HepG2 (cell line): ENCODE measurements around the gene ARMH3. TPM values are rescaled to one million over a fixed set of nuclear protein-coding genes. Genes with fewer than 3 reads are reported as not detected.
A peak's percentile ranks its signal among the peaks of the same experiment; 100 is the strongest.

Experiments used
- GMEB2 ChIP-seq: IDR thresholded peaks from 2 replicates; pipeline ENCODE4 v1.6.1; 2016; ENCODE audit warnings: missing biosample characterization, missing genetic modification reagents, low read depth
- HDAC2 ChIP-seq: sonication (generic); formaldehyde crosslinking; IDR thresholded peaks from 2 replicates; pipeline ENCODE4 v1.4.0; 2020; ENCODE audit warnings: missing genetic modification reagents
- KAT2B ChIP-seq: fragments of 150-350 bp; IDR thresholded peaks from 2 replicates; pipeline ENCODE4 v1.6.1; 2014; ENCODE audit warnings: low read depth, low read length, borderline replicate concordance
- MIXL1 ChIP-seq: IDR thresholded peaks from 2 replicates; pipeline ENCODE4 v1.6.1; 2016
- RAD21 ChIP-seq: fragments of 450-650 bp; formaldehyde crosslinking; IDR thresholded peaks from 2 replicates; pipeline ENCODE4 v1.5.0; 2020; ENCODE audit warnings: mild to moderate bottlenecking
- RARA ChIP-seq: IDR thresholded peaks from 2 replicates; pipeline ENCODE4 v1.6.1; 2016; ENCODE audit warnings: missing genetic modification reagents, missing compliant biosample characterization
- U2AF2 ChIP-seq: fragments of 200-400 bp; formaldehyde crosslinking; IDR thresholded peaks from 2 replicates; pipeline ENCODE4 v1.6.1; 2017; ENCODE audit warnings: low read depth, mild to moderate bottlenecking, low read length
- ZBTB25 ChIP-seq: IDR thresholded peaks from 2 replicates; pipeline ENCODE4 v1.6.1; 2018; ENCODE audit warnings: missing genetic modification reagents
- ZBTB38 ChIP-seq: sonication (generic); formaldehyde crosslinking; IDR thresholded peaks from 2 replicates; pipeline ENCODE4 v1.5.1; 2020; ENCODE audit warnings: mild to moderate bottlenecking, missing genetic modification reagents
- ZFP90 ChIP-seq: sonication (generic); formaldehyde crosslinking; IDR thresholded peaks from 2 replicates; pipeline ENCODE4 v1.8.0; 2022; ENCODE audit warnings: missing genetic modification reagents, mild to moderate bottlenecking, inconsistent platforms, borderline replicate concordance
- ZMAT3 ChIP-seq: sonication (generic); formaldehyde crosslinking; conservative IDR thresholded peaks from 2 replicates; pipeline ENCODE4 v1.7.0; 2021; ENCODE audit warnings: missing genetic modification reagents
- ZNF225 ChIP-seq: sonication (generic); formaldehyde crosslinking; IDR thresholded peaks from 2 replicates; pipeline ENCODE4 v1.4.0; 2020; ENCODE audit warnings: mild to moderate bottlenecking, missing genetic modification reagents
- ZNF441 ChIP-seq: sonication (generic); formaldehyde crosslinking; IDR thresholded peaks from 2 replicates; pipeline ENCODE4 v1.7.0; 2021; ENCODE audit warnings: missing genetic modification reagents, borderline replicate concordance
- ZNF549 ChIP-seq: sonication (generic); formaldehyde crosslinking; IDR thresholded peaks from 2 replicates; pipeline ENCODE4 v1.5.0; 2020; ENCODE audit warnings: missing genetic modification reagents
- ZNF550 ChIP-seq: sonication (generic); formaldehyde crosslinking; IDR thresholded peaks from 2 replicates; pipeline ENCODE4 v1.4.0; 2020; ENCODE audit warnings: mild to moderate bottlenecking, missing genetic modification reagents, borderline replicate concordance
- ZNF574 ChIP-seq: sonication (generic); formaldehyde crosslinking; IDR thresholded peaks from 2 replicates; pipeline ENCODE4 v1.4.0; 2020; ENCODE audit warnings: missing genetic modification reagents
- ZNF605 ChIP-seq: sonication (generic); formaldehyde crosslinking; IDR thresholded peaks from 2 replicates; pipeline ENCODE4 v1.8.0; 2022; ENCODE audit warnings: mild to moderate bottlenecking, missing genetic modification reagents
- ZNF678 ChIP-seq: sonication (generic); formaldehyde crosslinking; IDR thresholded peaks from 2 replicates; pipeline ENCODE4 v1.4.0; 2020; ENCODE audit warnings: mild to moderate bottlenecking, missing genetic modification reagents
- ZNF687 ChIP-seq: sonication (generic); formaldehyde crosslinking; IDR thresholded peaks from 2 replicates; pipeline ENCODE4 v1.5.1; 2020; ENCODE audit warnings: mild to moderate bottlenecking, missing genetic modification reagents, moderate library complexity
- ZNF740 ChIP-seq: sonication (generic); formaldehyde crosslinking; IDR thresholded peaks from 2 replicates; pipeline ENCODE4 v1.4.0; 2020; ENCODE audit warnings: missing genetic modification reagents
- polyA plus RNA-seq, 8 experiments: library from polyadenylated mRNA; depleted of rRNA in 3 of 8; stranded (reverse) in 7 of 8; unstranded in 1 of 8; fragments of >200 nt; fragmentation: Illumina TruSeq in 4 of 8; extraction: Trizol in 4 of 8; gene quantifications; 2 replicates each; pipeline versions ENCODE4 v1.2.1 to v1.2.3, GENCODE V29; 2011 to 2016; ENCODE audit warnings: low read depth in 4 of 8, missing spikeins in 1 of 8, mixed read lengths in 1 of 8; ENCODE audit not compliant: insufficient read depth in 1 of 8
- total RNA-seq, 5 experiments: library from RNA; depleted of rRNA; stranded (reverse); fragments of >200 nt; fragmentation: Illumina TruSeq; extraction: Trizol; gene quantifications; 2 replicates each; pipeline ENCODE4 v1.2.3, GENCODE V29; 2016; ENCODE audit warnings: low read depth in 1 of 5

ARMH3 gene
- total and polyA plus RNA-seq, 2 of the 13 experiments (the other 11 are each of a cell fraction or from before 2014, with no cell fraction given), result 8.4 to 16.9 TPM

GRCh38 chr10:101840741-101841453, 215.1 kb downstream of the ARMH3 start (continued):
- TF ChIP-seq MIXL1 (no peak), ZNF678 (CRISPR knock-in tag) (no peak), HDAC2 (CRISPR knock-in tag) (0 out of 2 replicates have a peak, but pooled peaks have one; percentile 25), ZBTB25 (peak; percentile 33; the same call in 1 of the 2 replicates), ZNF225 (no peak), ZNF550 (CRISPR knock-in tag) (no peak), U2AF2 (no peak), ZNF687 (peak; percentile 51; the same call in 1 of the 2 replicates), KAT2B (no peak), ZMAT3 (CRISPR knock-in tag) (0 out of 2 replicates have a peak, but pooled peaks have one; percentile 49), ZNF549 (CRISPR knock-in tag) (no peak), ZNF574 (CRISPR knock-in tag) (0 out of 2 replicates have a peak, but pooled peaks have one; percentile 20), RARA (CRISPR knock-in tag) (peak; percentile 35), RAD21 (CRISPR knock-in tag) (peak; percentile 87), ZNF605 (CRISPR knock-in tag) (no peak), ZNF441 (CRISPR knock-in tag) (peak; percentile 73; the same call in 1 of the 2 replicates), ZFP90 (CRISPR knock-in tag) (0 out of 2 replicates have a peak, but pooled peaks have one; percentile 50), ZBTB38 (CRISPR knock-in tag) (no peak), ZNF740 (CRISPR knock-in tag) (no peak), GMEB2 (CRISPR knock-in tag) (no peak)
